Measurements from ENCODE around the gene GNAT2.

- TF ChIP-seq CTCF (IDR thresholded peaks at IDR 0.05; ENCODE audit: low read length) (no peak), EZH2 (IDR thresholded peaks at IDR 0.05; ENCODE audit: borderline replicate concordance, low read length) (no peak)
Measured at GRCh38 chr1:109625176-109625575, 5.8 kb upstream of the GNAT2 start.
